Esophagus (tissue), 2 donors: ENCODE data around the gene GNPDA1. TPM values are rescaled to one million over a fixed set of nuclear protein-coding genes. Genes with fewer than 3 reads are reported as not detected.

Experiments
- H3K27ac ChIP-seq, 2 donors: one replicate each; pipeline ENCODE4 v1.5.1; 2013; ENCODE audit warnings: low read depth in 2 of 2, mild to moderate bottlenecking in 2 of 2, inconsistent platforms in 1 of 2, low read length in 1 of 2, moderate library complexity in 1 of 2
- H3K27me3 ChIP-seq, 2 donors: one replicate each; pipeline ENCODE4 v1.6.1; 2013; ENCODE audit warnings: low read length in 2 of 2, control low read depth in 1 of 2, mild to moderate bottlenecking in 1 of 2; ENCODE audit not compliant: insufficient read depth in 2 of 2, control insufficient read depth in 1 of 2
- H3K36me3 ChIP-seq, 2 donors: one replicate each; pipeline ENCODE4 v1.6.1; 2013; ENCODE audit warnings: low read length in 1 of 2; ENCODE audit not compliant: control insufficient read depth in 2 of 2, insufficient read depth in 2 of 2
- H3K4me1 ChIP-seq, 2 donors: one replicate each; pipeline ENCODE4 v1.6.1; 2013; ENCODE audit warnings: low read length in 1 of 2; ENCODE audit not compliant: control insufficient read depth in 2 of 2, insufficient read depth in 2 of 2
- H3K4me3 ChIP-seq, 2 donors: one replicate each; pipeline ENCODE4 v1.5.1; 2013; ENCODE audit warnings: low read length in 2 of 2, mild to moderate bottlenecking in 2 of 2, low read depth in 1 of 2, moderate library complexity in 1 of 2
- H3K9me3 ChIP-seq, 2 donors: one replicate each; pipeline ENCODE4 v1.6.1; 2013; ENCODE audit warnings: mild to moderate bottlenecking in 2 of 2, low read depth in 1 of 2, low read length in 1 of 2, moderate library complexity in 1 of 2; ENCODE audit not compliant: control insufficient read depth in 2 of 2, insufficient read depth in 1 of 2
- WGBS, 2 donors: extraction: QIAGEN DNeasy Blood & Tissue Kit; methylation state at CpG; one replicate each; pipeline ENCODE4 v1.1.7; 2013; 5-methylcytosine and 5-hydroxymethylcytosine counted together
- polyA plus RNA-seq, 2 donors: library from polyadenylated mRNA; stranded (reverse); fragments of 200-250 nt; gene quantifications; one replicate each; pipeline ENCODE4 v1.2.3, GENCODE V29; 2013
- donor health status: healthy with polysubstance abuse.
- donor health status: Bipolar disorder and iron deficiency.

The GNPDA1 gene
- polyA plus RNA-seq, 2 donors: 6.2 to 8.5 TPM

GRCh38 chr5:142025637-142026036, 12.8 kb upstream of the GNPDA1 start:
- no peaks in the 10 kb centered on the region for H3K9me3 ChIP-seq
- 75 to 79% methylated on average over 8 of the region's 8 CpGs for whole genome bisulfite sequencing, 2 donors
- no peak overlapping the region for H3K27ac ChIP-seq
- H3K27me3 ChIP-seq: no peaks in the 10 kb centered on the region
- H3K4me1 ChIP-seq: no peaks in the 10 kb centered on the region
- H3K36me3 ChIP-seq: no peaks in the 10 kb centered on the region
- H3K4me3 ChIP-seq: no peak overlapping the region

GRCh38 chr5:142024771-142025304, 12.0 kb upstream of the GNPDA1 start:
- Histone ChIP-seq H3K27me3 (no peaks in the 10 kb centered on the region), H3K9me3 (no peaks in the 10 kb centered on the region), H3K4me3 (peak overlapping the region; percentile 41 to 61), H3K27ac (peak overlapping the region; percentile 86 to 94), H3K4me1 (no peaks in the 10 kb centered on the region), H3K36me3 (no peaks in the 10 kb centered on the region)
- 1% methylated on average over 26 of the region's 26 CpGs for WGBS, 2 donors

DNA sequence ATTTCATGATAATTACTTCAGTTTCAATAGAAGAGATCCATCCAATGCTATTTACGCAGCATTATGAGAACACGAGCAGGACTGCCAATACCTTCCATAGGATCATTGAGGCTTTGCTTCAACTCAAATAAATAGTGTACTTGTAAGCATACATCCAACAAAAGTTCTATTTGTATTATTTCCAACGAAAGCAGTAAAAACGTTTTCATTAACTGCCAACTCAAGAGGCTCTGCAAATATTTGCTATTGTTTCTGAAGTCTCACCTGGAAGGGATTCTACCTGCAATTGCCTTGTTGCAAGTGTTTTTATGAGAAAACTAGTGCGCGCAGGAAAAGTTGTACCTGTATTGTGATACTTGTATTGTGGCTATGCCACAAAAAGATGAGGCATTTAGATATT, 11.0 kb upstream of the GNPDA1 start:
- Histone ChIP-seq H3K27ac (no peak overlapping the region), H3K4me1 (no peaks in the 10 kb centered on the region), H3K4me3 (no peak overlapping the region), H3K36me3 (no peaks in the 10 kb centered on the region), H3K27me3 (no peaks in the 10 kb centered on the region), H3K9me3 (no peaks in the 10 kb centered on the region)
- WGBS, 2 donors: 67 to 74% methylated on average over 6 of the region's 6 CpGs

DNA sequence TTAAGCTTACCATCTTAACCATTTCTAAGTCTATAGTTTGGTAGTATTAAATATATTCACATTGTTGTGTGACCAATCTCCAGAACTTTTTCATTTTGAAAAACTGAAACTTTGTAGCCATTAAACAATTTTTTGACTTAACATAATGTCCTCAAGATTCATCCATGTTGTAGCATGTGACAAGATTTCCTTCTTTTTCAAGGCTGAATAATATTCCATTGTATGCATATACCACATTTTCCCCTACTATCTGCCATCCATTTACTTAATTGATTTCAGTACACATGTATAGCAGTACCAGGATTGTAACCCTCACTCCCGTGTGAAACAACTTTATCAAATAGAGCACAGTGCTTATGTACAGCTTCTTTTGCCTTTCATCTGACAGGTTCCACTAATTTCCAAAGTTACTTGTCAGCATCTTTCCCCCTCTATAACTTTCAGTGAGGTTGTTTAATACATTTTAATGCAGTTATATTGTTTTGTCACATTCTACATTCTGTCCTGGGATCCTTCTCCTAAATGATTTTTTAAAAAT, 7.4 kb upstream of the GNPDA1 start:
- Histone ChIP-seq H3K27me3 (no peaks in the 10 kb centered on the region), H3K36me3 (no peaks in the 10 kb centered on the region), H3K27ac (no peak overlapping the region), H3K9me3 (peaks cover 0 to 4% of the 10 kb centered on the region in 2 donors), H3K4me3 (no peak overlapping the region), H3K4me1 (no peaks in the 10 kb centered on the region)
- WGBS, 2 donors: 77 to 87% methylated on average over 1 of the region's 1 CpG

GRCh38 chr5:142017832-142018427, 5.1 kb upstream of the GNPDA1 start:
- WGBS, 2 donors: 85 to 91% methylated on average over 5 of the region's 5 CpGs
- Histone ChIP-seq H3K27ac (no peak overlapping the region), H3K4me1 (peaks cover 0 to 3% of the 10 kb centered on the region in 2 donors), H3K36me3 (no peaks in the 10 kb centered on the region), H3K4me3 (no peak overlapping the region), H3K27me3 (no peaks in the 10 kb centered on the region), H3K9me3 (peaks cover 0 to 4% of the 10 kb centered on the region in 2 donors)

DNA sequence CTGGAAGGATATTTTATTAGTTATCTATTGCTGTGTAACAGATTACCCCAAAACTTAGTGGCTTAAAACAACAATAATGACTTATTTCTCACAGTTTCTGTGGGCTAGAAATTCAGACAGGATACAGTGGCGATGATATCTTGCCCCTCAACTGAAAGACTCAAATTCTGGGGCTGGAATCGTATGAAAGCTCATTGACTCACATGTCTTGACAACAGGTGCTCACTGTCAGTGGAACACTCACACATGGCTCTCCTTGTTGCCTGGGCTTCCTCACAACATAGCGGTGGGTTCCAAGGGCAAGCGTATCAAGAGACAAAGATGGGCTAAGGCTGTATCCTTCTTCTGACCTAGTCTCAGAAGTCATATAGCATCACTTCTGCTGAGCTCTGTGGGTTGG, 3.7 kb upstream of the GNPDA1 start:
- 74 to 78% methylated on average over 4 of the region's 4 CpGs for WGBS, 2 donors

DNA sequence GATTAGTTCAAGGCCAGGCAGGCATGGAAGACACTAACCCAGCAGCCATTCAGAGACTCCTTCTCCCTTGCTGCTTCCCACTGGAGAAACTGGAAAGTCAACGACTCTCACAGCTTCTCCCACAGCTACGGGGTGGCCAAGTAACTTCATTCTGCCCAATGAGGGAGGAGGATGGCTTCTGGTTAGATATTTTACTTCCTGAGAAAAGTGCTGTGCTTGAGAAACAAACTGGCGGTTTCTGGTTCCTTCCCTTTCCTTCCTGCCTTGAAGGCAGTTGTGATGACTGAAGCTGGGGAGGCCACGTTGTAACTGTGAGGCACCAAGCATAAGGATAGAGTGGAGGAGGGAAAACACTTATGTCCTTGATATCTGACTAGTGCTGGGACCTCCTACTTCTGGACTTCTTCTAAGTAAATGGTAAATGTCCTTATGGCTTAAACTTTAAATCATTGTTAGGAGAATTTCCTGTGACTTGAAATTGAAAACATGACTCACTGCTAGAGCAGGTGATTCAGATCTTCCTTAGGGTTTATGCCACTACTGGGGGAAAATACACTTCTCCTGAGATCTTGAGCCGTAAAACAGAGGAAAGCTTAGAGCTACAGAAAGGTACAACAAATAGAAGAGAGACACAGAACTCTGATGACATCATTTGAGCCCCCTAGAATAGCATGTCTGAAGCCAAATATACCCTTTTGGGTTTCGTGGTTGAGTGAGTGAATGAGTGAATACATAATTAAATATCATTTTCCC, 3.1 kb upstream of the GNPDA1 start:
- 61 to 63% methylated on average over 6 of the region's 6 CpGs for WGBS, 2 donors
- peaks cover 0 to 4% of the 10 kb centered on the region in 2 donors for H3K9me3 ChIP-seq
- H3K4me1 ChIP-seq: peaks cover 0 to 6% of the 10 kb centered on the region in 2 donors
- H3K27me3 ChIP-seq: no peaks in the 10 kb centered on the region
- H3K27ac ChIP-seq: peak overlapping the region; percentile 16 to 31
- no peaks in the 10 kb centered on the region for H3K36me3 ChIP-seq
- no peak overlapping the region for H3K4me3 ChIP-seq

More for the DNA sequence above, 3.7 kb upstream of the GNPDA1 start:
- peaks cover 0 to 4% of the 10 kb centered on the region in 2 donors for H3K9me3 ChIP-seq
- no peaks in the 10 kb centered on the region for H3K27me3 ChIP-seq
- no peaks in the 10 kb centered on the region for H3K36me3 ChIP-seq
- no peak overlapping the region for H3K4me3 ChIP-seq
- H3K27ac ChIP-seq: peak overlapping the region in 1 of 2 donors; percentile 42
- peaks cover 0 to 5% of the 10 kb centered on the region in 2 donors for H3K4me1 ChIP-seq

DNA sequence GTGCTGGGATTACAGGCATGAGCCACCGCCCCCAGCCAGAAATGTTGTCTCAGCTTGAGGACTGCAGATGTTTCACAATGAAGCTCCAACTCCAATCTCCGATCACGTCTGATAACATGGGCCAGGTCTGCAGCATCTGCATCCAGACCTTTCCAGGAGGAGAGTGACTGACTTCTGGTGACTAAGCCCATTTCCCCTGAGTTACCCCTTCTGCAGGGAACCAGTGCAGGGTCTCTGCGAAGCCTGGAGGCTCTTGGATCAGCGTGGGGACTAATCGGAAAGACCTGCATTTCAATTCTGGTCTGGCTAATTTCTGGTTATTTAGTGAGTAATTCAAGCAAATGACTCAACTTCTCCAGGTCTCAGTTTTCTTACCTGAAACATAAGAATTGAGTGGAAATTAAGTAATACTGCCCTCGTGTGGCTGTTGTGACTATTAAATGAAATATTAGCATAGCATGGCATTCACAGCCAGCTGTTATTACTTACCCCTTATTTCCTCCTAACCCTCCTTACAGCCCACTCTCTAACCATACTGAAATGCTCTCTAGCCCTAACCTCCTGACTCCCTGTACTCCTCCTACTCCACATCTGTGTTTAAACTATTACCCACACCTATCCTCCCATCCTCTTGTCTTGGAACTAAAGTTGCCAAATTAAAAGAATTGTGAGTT, 2.2 kb upstream of the GNPDA1 start:
- Histone ChIP-seq H3K36me3 (no peaks in the 10 kb centered on the region), H3K9me3 (peaks cover 0 to 4% of the 10 kb centered on the region in 2 donors), H3K27me3 (no peaks in the 10 kb centered on the region), H3K4me3 (no peak overlapping the region), H3K4me1 (peaks cover 0 to 6% of the 10 kb centered on the region in 2 donors), H3K27ac (peak overlapping the region in 1 of 2 donors; percentile 22)
- WGBS, 2 donors: 40 to 49% methylated on average over 7 of the region's 7 CpGs

DNA sequence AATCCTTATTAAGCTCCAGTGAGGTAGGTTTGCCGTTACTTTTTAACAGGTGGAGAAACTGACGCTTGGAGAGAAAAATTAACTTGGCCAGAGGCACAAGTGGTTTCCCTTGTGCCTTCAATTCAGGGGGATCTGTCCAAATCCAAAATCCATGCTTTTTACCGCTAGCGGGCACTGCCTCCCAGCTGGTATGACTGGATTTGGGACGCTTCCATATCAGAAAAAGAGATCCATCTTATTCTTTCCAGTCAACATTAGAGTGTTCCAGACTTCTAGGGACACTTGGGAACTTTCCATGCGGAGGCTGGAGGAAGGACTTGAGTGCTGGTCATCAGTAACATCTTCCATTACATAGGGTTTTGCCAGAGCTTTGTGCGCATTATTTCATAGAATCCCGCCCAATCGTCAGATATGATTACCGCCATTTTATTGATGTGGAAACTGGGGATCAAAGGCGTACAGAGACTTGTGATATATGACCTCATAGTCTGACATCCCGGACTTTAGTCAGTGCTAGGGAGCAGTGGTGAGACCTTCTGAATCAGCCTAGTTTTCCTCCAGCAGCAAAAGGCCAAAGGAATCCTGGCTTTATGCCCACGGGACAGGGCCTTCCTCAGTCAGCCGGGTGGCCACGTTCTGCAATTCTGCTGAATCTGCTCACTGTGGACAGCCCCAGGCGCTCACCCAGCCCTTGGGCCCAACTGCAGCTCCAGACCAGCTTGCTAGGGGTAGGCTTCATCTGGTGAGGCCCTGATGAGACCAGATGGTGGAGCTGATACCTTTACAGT, 1.1 kb upstream of the GNPDA1 start:
- Histone ChIP-seq H3K27me3 (no peaks in the 10 kb centered on the region), H3K4me3 (no peak overlapping the region), H3K36me3 (peaks cover 0 to 3% of the 10 kb centered on the region in 2 donors), H3K9me3 (peaks cover 0 to 4% of the 10 kb centered on the region in 2 donors), H3K27ac (no peak overlapping the region), H3K4me1 (peaks cover 0 to 6% of the 10 kb centered on the region in 2 donors)
- WGBS, 2 donors: 81 to 84% methylated on average over 16 of the region's 16 CpGs
